HG03378 (cell line): Measurements from ENCODE around the gene OSBPL7.

Source experiments
- ATAC-seq: cut with Tn5 transposase; IDR thresholded peaks from one replicate; pipeline ENCODE4 v1.9.1; 2021; ENCODE audit warnings: mild to moderate bottlenecking, moderate library complexity; ENCODE audit not compliant: unreplicated experiment

The OSBPL7 gene

GRCh38 chr17:47807421-47807820 lies 14.2 kb downstream of the OSBPL7 start:
- no peak for ATAC-seq

- ATAC-seq: no peak
Measured at GRCh38 chr17:47806913-47807255, 14.7 kb downstream of the OSBPL7 start.

GRCh38 chr17:47806026-47806912 lies 15.3 kb downstream of the OSBPL7 start:
- ATAC-seq: no peak

- ATAC-seq: no peak
Measured at GRCh38 chr17:47804461-47804860, 17.1 kb downstream of the OSBPL7 start.

- no peak for ATAC-seq
Measured at GRCh38 chr17:47803751-47804150, 17.8 kb downstream of the OSBPL7 start.

- no peak for ATAC-seq
Measured at GRCh38 chr17:47803201-47803600, 18.4 kb downstream of the OSBPL7 start.

GRCh38 chr17:47802341-47803022 lies 19.1 kb downstream of the OSBPL7 start:
- no peak for ATAC-seq

GRCh38 chr17:47801906-47802305 lies 19.7 kb downstream of the OSBPL7 start:
- ATAC-seq: no peak

- no peak for ATAC-seq
Measured at GRCh38 chr17:47801176-47801765, 20.3 kb downstream of the OSBPL7 start.

GRCh38 chr17:47800686-47801085 lies 20.9 kb downstream of the OSBPL7 start:
- no peak for ATAC-seq

GRCh38 chr17:47797797-47798196 lies 23.8 kb downstream of the OSBPL7 start:
- ATAC-seq: no peak

- ATAC-seq: no peak
Measured at GRCh38 chr17:47792979-47793378, 28.6 kb downstream of the OSBPL7 start.

GRCh38 chr17:47792457-47792856 lies 29.1 kb downstream of the OSBPL7 start:
- no peak for ATAC-seq

GRCh38 chr17:47791025-47791424 lies 30.6 kb downstream of the OSBPL7 start:
- ATAC-seq: no peak

GRCh38 chr17:47789611-47790561 lies 31.7 kb downstream of the OSBPL7 start:
- no peak for ATAC-seq

GRCh38 chr17:47785538-47786123 lies 36.0 kb downstream of the OSBPL7 start:
- ATAC-seq: no peak

- no peak for ATAC-seq
Measured at GRCh38 chr17:47781397-47781796, 40.2 kb downstream of the OSBPL7 start.

- ATAC-seq: no peak
Measured at GRCh38 chr17:47778184-47778635, 43.4 kb downstream of the OSBPL7 start.

GRCh38 chr17:47776330-47777197 lies 45.0 kb downstream of the OSBPL7 start:
- ATAC-seq: no peak
